OCI-LY7 (cell line): ENCODE measurements around the gene MIPEP. TPM values are rescaled to one million over a fixed set of nuclear protein-coding genes. Genes with fewer than 3 reads are reported as not detected.

ENCODE experiments used
- BruUV-seq: library from RNA; stranded (reverse); fragments of 400-500 nt; replicated peaks from 2 replicates; lab custom pipeline; 2021; lab: Mats Ljungman, UMichigan
- CTCF ChIA-PET: fragments of 300-600 bp; sonication (Branson Sonifier 250); formaldehyde crosslinking; loops from one replicate; lab custom pipeline; 2022; ENCODE audit warnings: antibody characterized with exemption; ENCODE audit not compliant: unreplicated experiment; lab: Charles Lee
- POLR2A ChIA-PET: fragments of 300-600 bp; sonication (Branson Sonifier 250); formaldehyde crosslinking; loops from one replicate; lab custom pipeline; 2022; ENCODE audit warnings: antibody characterized with exemption; lab: Charles Lee
- DNase-seq: peaks from one replicate; pipeline ENCODE4 v3.0.0-alpha.2; 2015; ENCODE audit warnings: low spot score
- H2AFZ ChIP-seq: fragments of 200-600 bp; sonication (generic), shearing (Covaris generic); 2 replicates; pipeline ENCODE4 v1.6.1; 2014; ENCODE audit warnings: mild to moderate bottlenecking, antibody characterized with exemption, low read length, moderate library complexity
- H3K27ac ChIP-seq: fragments of 200-600 bp; sonication (generic); 2 replicates; pipeline ENCODE4 v1.5.1; 2014; ENCODE audit warnings: mixed run types, low read depth, mild to moderate bottlenecking, moderate library complexity, low read length, inconsistent platforms; ENCODE audit not compliant: poor library complexity, severe bottlenecking
- H3K36me3 ChIP-seq: fragments of 200-600 bp; sonication (generic); 2 replicates; pipeline ENCODE4 v1.6.1; 2014; ENCODE audit warnings: mild to moderate bottlenecking, antibody characterized with exemption, low read length, moderate library complexity, mixed read lengths; ENCODE audit not compliant: insufficient read depth
- H3K4me1 ChIP-seq: fragments of 200-600 bp; sonication (generic); 2 replicates; pipeline ENCODE4 v1.5.1; 2014; ENCODE audit warnings: mild to moderate bottlenecking, low read length; ENCODE audit not compliant: insufficient read depth, poor library complexity, severe bottlenecking
- H3K4me2 ChIP-seq: fragments of 200-600 bp; sonication (generic); 2 replicates; pipeline ENCODE4 v1.6.1; 2014; ENCODE audit warnings: mild to moderate bottlenecking, low read length
- H3K4me3 ChIP-seq: fragments of 200-600 bp; sonication (generic); 2 replicates; pipeline ENCODE4 v1.5.1; 2014; ENCODE audit warnings: mild to moderate bottlenecking, low read depth, low read length; ENCODE audit not compliant: poor library complexity, severe bottlenecking
- H3K79me2 ChIP-seq: fragments of 200-600 bp; sonication (generic); 2 replicates; pipeline ENCODE4 v1.6.1; 2016; ENCODE audit warnings: low read depth, mild to moderate bottlenecking, low read length, moderate library complexity, mixed read lengths; ENCODE audit not compliant: insufficient read depth
- H3K9me2 ChIP-seq: fragments of 200-600 bp; sonication (generic); 2 replicates; pipeline ENCODE4 v1.6.1; 2016; ENCODE audit warnings: mild to moderate bottlenecking, low read length, mixed read lengths; ENCODE audit not compliant: insufficient read depth
- H3K9me3 ChIP-seq: fragments of 200-600 bp; sonication (generic); 2 replicates; pipeline ENCODE4 v1.6.1; 2014; ENCODE audit warnings: mild to moderate bottlenecking, mixed run types, low read length, mixed read lengths
- H4K20me1 ChIP-seq: fragments of 200-600 bp; sonication (generic); 2 replicates; pipeline ENCODE4 v1.6.1; 2014; ENCODE audit warnings: mild to moderate bottlenecking, antibody characterized with exemption, low read length, moderate library complexity, mixed read lengths; ENCODE audit not compliant: insufficient read depth
- CTCF ChIP-seq: fragments of 200-600 bp; sonication (generic); conservative IDR thresholded peaks from 2 replicates; pipeline ENCODE4 v1.5.1; 2014; ENCODE audit warnings: mild to moderate bottlenecking, antibody characterized with exemption, low read length, moderate library complexity, mixed read lengths
- EZH2phosphoT487 ChIP-seq: fragments of 200-600 bp; sonication (generic); IDR thresholded peaks from 2 replicates; pipeline ENCODE4 v1.6.1; 2018; ENCODE audit warnings: low read depth, borderline replicate concordance, mild to moderate bottlenecking, mixed run types, antibody characterized with exemption, low read length, moderate library complexity, mixed read lengths
- intact Hi-C: fragments of 100-400 bp; cut with micrococcal nuclease; formaldehyde crosslinking; loops from one replicate; pipeline ENCODE4 v1.10.0; 2022; ENCODE audit not compliant: unreplicated experiment
- total RNA-seq, 2 experiments: library from RNA; depleted of rRNA in 1 of 2; stranded (reverse); fragments of >200 nt in 1 of 2; shearing (Covaris generic) in 1 of 2; gene quantifications; 2 replicates each; pipeline ENCODE4 v1.2.3, GENCODE V29; 2014 to 2022

MIPEP gene
- total RNA-seq, 2 experiments from 2014 or later = 13.5 to 15.7 TPM

GRCh38 chr13:23701186-23701585, 188.0 kb downstream of the MIPEP start:
- no TSS peak for BruUV-seq
- Histone ChIP-seq H3K4me1 (no peaks in the 10 kb centered on the region), H3K27ac (no peak overlapping the region), H3K4me3 (no peak overlapping the region), H3K9me3 (no peaks in the 10 kb centered on the region), H3K36me3 (no peaks in the 10 kb centered on the region), H3K4me2 (no peak overlapping the region), H4K20me1 (no peaks in the 10 kb centered on the region), H3K79me2 (no peaks in the 10 kb centered on the region), H2AFZ (no peak overlapping the region), H3K9me2 (no peaks in the 10 kb centered on the region)
- intact Hi-C loops = no loop called here
- ChIA-PET CTCF (no interaction called here), POLR2A (interaction anchor here (0.5 kb wide), 1 partner anchor 981 kb away, joined by 4 read pairs; no protein-coding TSS in a partner anchor)
- TF ChIP-seq EZH2phosphoT487 (no peak), CTCF (no peak)
- DNase-seq = no peak

GRCh38 chr13:23699271-23699670, 189.9 kb downstream of the MIPEP start:
- BruUV-seq = no TSS peak

More at GRCh38 chr13:23699271-23699670, 189.9 kb downstream of the MIPEP start:
- Histone ChIP-seq H2AFZ (no peak overlapping the region), H4K20me1 (no peaks in the 10 kb centered on the region), H3K4me3 (no peak overlapping the region), H3K9me3 (no peaks in the 10 kb centered on the region), H3K9me2 (no peaks in the 10 kb centered on the region), H3K27ac (no peak overlapping the region), H3K36me3 (no peaks in the 10 kb centered on the region), H3K4me2 (no peak overlapping the region), H3K4me1 (no peaks in the 10 kb centered on the region), H3K79me2 (no peaks in the 10 kb centered on the region)
- ChIA-PET CTCF (no interaction called here), POLR2A (no interaction called here)
- intact Hi-C loops = no loop called here
- no peak for DNase-seq
- TF ChIP-seq EZH2phosphoT487 = no peak
- no peak for TF ChIP-seq CTCF
